ENCODE data around the gene EML4. TPM values are rescaled to one million over a fixed set of nuclear protein-coding genes. Genes with fewer than 3 reads are reported as not detected.
"Not testable (repeated sequence)": the region's sequence is repeated elsewhere in the genome, so short reads cannot be mapped to it uniquely, and the experiment has no call there.

EML4 gene
- total RNA-seq, 1 experiment from 2014 or later = 48.9 TPM

DNA sequence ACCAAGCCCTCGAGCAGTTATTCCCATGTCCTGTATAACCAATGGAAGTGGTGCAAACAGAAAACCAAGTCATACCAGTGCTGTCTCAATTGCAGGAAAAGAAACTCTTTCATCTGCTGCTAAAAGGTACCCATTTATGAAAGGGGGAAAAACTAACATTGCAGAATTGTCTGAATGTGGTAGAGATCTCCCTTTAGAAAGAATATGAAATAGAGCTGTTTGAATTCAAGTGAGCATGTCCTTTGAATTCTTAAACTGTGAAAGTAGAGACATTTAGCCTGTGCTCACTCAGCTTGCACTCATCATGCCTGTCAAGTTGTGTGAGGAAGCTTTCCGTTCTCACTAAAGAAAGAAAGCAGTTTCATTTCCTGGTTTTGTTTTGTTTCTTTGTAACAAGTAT, 87.4 kb downstream of the EML4 start:
- DNase-seq (ENCODE audit: low read depth) = no peak

DNA sequence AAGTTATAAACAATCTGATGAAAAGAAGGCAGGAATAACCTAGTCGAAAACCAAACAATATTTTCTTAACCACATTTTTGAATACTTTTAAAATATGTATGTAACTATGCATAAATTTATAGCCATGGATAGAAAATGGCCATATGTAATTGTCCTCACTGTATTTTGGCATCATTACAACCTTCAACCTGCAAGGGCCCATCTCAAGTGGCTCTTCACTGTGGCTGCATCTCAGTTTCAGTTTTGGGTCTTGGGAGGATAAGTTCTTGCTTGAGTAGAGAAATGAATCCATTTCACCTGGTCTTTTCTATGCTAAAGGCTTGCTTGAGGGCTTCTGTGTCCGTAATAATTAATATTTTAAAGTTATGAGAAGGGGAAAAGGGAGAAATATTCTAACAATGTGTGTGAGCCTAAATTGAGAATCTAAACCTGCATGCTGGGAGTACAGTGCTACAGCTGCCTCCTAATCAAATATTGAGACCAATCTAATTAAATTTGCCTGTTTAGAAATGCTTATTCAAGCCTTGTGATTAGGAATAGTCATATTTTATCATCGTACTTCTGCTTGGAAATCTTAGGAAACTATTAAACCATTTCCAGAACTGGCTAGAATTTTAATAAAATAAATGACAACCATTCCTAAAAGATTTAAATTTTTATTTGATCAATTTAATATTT, 92.5 kb downstream of the EML4 start:
- DNase-seq (ENCODE audit: low read depth) = no peak

DNA sequence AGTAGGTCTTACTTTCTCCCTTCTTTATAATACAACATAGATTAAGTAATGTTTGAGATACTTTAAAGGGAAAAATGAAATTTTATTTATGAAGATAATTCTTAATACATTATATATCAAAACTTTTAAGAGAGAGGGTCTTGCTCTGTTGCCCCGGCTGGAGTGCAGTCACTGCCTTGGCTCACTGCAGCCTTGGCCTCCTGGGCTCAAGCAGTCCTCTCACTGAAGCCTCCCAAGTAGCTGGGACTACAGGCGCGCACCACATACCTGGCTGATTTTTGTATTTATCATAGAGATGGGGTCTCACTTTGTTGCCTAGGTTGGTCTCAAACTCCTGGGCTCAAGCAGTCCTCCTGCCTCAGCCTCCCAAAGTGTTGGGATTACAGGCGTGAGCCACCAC, 97.1 kb downstream of the EML4 start:
- DNase-seq (ENCODE audit: low read depth) = no peak

DNA sequence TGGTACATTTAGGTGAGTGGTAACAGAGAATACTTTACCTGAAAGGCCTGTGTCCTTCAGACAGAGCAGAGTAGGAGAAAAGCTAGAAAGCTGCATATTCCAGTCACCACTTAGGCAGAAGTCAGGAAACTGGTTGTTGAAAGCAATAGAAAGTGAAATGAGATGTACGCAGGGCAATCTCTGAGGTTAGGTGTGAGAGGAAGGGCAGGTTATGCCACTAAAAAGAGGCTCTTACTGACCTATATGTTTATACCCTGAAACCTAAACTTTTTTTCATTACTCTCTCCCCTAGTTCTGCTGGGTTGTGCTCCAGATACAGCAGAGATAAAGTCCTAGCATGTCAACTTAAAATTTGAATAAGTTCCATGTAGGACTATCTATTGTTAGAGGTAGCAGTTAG, 98.4 kb downstream of the EML4 start:
- no peak for DNase-seq (ENCODE audit: low read depth)

DNA sequence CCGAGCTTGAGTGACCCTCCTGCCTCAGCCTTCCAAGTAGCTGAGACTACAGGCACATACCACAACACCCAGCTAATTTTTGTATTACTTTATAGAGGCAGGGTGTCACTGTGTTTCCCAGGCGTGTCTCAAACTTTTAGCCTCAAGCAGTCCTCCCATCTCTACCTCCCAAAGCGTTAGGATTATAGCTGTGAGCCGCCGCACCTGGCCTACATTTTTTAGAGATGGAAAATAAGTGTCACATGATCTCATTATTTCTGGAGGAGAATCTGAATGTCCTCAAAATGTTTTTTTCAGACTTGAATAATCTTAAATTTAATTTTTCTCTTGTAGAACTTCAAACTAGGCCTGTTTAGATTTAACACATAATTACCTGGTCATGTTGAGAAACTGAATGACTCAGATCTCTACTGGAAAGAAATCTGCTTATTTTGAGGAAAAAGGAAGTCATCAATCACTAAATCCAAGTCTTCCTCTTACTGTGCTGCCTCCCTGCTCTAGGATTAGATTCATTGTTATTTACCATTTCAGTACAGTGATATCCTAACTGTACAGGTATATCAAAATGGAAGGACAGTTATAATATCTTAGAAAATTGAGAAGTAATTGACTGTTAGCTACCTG, 99.5 kb downstream of the EML4 start:
- DNase-seq (ENCODE audit: low read depth) = no peak

DNA sequence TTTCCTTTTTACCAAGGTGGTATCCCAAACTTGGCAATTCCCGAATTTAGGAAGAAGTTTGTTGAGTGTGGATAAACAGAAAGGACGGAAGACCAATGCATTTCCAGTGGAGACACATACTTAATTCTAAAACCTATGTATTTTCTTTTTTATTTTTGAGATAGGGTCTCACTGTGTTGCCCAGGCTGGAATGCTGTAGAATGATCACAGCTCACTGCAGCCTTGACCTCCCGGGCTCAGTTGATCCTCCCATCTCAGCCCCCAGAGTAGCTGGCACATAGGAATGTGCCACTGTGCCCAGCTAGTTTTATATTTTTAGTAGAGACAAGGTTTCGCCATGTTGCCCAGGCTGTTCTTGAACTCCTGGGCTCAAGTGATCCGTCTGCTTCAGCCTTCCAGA, 101.6 kb downstream of the EML4 start:
- DNase-seq (ENCODE audit: low read depth) = no peak

DNA sequence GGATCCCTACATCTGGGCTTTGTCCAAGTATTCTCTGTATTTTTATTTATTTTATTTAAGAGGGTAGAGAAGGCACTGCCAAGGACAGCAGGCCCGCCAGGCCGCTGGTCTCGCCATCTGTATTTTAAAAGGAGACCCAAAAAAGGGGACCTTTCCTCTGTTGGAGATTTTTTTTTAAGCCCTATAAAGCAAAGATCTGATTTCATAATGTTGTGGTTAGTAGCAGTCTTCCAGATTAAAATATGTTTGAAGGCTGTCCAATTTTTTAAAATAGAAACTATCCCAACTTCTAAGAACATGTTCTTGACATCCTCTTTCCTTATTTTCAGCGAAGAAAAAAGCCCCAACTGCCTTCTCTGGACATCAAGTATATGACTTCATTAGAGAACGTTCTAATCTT, 102.1 kb downstream of the EML4 start:
- not testable (repeated sequence) for DNase-seq (ENCODE audit: low read depth)

DNA sequence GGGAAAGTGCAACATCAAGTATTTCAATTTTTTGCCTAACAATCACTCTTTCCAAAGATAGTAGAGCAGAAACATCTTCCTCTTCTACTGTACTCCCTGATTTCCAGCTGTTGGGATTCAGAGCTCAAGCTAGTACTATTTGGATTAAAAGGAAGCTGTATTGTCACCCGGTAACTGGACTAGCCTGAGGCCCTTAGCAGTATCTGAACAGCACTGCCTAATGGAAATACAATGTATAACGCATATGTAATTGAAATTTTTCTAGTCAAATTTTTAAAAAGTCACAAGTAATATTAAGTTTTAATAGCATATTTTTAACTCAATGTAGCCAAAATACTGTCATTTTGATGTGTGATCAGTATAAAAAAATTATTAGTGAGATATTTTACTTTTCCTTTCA, 105.7 kb downstream of the EML4 start:
- peak; percentile 10 for DNase-seq (ENCODE audit: low read depth)

DNA sequence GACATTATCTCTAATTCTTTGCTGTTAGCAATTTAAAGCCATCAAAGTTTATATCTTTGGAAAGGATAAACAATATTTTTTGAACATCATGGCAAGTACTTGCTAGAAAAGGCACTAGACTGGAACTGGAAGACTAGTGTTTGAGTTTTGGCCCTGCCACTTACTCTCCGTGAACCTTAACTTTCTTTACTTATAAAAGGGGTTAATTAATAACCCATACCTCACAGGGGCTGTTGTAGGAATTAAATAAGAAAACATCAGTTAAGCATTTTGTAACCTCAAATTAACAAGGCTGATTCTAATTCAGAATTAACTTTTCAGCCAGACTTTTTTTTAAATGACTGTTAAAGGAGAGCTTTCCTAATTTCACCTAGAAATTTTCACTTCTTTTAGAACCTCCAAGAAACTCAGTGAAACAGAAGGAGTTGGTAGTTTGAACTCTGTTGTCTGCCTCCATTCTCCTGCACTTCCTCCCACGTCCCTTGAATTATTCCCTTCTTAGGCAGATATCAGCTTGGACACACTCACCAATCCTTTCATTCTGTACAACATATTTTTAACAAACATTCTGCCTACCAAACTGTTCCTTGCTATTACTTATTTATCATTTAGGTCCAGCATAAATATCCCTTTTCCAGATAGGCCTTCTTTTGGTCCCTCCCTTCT, 112.4 kb downstream of the EML4 start:
- no peak for DNase-seq (ENCODE audit: low read depth)

DNA sequence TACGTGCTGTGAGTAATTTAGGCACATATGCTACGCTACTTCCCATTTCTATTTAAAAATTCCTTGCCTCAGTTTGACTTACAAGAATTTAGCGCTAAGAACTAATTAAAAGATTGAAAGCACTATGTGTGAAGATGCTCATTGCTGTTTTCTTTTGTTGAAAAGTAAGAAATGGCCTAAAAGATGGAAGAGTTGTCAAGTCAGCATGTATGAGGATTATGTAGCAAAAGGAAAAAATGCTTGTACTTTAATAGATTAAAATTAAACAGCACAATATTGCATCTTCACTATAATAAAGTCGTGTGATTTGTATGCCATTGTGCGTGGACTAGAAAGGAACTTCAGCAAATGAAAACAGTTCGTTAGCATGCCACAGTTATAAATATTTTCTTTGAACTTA, 114.9 kb downstream of the EML4 start:
- no peak for DNase-seq (ENCODE audit: low read depth)

DNA sequence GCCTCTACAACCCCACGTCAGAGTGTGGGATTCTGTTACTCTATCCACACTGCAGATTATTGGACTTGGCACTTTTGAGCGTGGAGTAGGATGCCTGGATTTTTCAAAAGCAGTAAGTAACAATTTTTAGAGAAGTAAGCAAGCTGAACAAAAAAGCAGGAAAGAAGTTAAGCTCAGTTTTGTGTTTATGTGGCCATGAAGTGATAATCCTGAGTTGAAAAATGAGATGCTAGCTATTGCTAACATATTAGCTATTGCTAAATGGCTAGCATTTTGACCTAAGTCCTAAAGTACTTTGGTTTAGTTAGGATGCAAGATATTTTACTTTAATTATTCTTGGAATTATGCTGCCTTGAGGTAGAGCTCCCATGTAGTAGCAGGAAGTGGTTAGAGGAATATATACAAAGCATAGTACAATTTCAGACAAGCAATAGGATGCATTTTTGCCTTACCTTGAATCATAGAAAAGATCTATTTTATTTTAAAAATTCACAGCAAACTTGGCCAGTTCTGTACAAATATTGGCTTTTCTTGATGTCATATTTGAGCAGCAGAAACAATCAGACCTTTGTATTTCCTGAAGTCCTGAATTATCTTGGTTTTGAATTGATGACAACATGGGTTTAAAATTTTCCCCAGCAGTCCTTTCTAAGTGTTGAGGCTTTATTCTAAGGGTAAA, 117.3 kb downstream of the EML4 start:
- no peak for DNase-seq (ENCODE audit: low read depth)

DNA sequence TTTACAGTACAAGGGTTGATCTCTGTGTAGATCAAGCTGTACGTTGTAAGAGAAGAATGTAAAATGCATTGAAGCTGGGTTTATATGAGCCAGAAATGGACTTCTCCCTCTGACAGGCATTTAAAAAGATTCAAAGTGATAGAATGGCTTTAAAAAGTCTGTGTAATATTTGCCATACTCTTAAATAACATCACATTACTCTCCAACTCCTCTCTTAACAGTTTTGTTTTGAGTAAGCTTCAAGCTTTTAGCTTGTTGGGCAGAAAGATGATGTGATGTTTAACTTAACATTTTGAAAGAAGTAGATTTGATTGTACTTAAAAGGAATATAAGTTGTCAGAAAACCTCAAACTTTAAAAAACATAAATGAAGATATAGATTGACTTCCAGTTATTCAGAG, 119.7 kb downstream of the EML4 start:
- no peak for DNase-seq (ENCODE audit: low read depth)

DNA sequence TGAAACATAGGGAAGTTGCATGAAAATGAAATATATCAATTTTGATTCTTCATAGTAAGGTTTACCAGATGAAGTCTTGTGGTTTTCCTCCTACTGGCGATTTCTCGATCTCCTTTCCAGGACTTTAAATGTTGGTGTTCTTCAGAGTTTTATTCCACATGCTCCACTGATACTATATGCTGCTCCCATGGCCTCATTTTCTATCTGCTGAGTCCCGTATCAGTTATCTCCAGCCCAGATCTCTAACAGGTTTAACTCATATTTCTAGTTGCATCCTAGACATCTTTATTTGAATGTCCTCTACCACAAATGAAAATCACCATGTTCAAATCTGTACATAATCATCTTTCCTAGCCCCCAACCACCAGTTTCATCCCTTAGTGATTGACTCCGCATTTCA, 120.1 kb downstream of the EML4 start:
- DNase-seq (ENCODE audit: low read depth) = no peak

DNA sequence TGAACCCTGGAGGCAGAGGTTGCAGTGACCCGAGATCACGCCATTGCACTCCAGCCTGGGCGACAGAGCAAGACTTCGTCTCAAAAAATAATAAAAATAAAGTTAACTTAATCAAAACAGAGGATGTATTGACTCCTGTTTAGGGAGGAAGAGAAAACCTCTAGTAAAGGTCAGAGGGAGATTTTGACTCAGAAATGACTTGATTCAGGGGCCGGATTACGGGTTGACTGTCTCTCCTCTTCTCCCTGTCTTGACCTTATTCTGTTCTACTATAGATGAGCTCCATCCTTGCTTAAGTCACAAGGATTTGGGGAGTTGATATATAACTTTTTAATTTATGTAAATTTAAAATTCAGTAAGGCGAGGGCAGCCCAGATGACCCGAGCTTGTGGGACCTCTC, 120.9 kb downstream of the EML4 start:
- DNase-seq (ENCODE audit: low read depth) = no peak

DNA sequence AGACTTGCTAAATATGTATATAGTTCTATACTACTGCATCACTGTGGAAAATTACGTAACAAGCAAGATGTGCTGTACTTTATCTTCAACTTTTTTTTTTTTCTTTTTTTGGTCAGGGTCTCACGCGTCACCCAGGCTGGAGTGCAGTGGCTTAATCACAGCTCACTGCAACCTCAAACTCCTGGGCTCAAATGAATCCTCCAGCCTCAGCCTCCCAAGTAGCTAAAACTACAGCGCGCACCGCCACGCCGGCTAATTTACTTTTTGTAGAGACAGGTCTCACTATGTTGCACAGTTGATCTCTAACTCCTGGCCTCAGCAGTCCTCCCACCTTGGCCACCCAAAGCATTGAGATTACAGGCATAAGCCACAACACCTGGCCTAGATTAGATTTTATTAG, 123.9 kb downstream of the EML4 start:
- DNase-seq (ENCODE audit: low read depth) = no peak

DNA sequence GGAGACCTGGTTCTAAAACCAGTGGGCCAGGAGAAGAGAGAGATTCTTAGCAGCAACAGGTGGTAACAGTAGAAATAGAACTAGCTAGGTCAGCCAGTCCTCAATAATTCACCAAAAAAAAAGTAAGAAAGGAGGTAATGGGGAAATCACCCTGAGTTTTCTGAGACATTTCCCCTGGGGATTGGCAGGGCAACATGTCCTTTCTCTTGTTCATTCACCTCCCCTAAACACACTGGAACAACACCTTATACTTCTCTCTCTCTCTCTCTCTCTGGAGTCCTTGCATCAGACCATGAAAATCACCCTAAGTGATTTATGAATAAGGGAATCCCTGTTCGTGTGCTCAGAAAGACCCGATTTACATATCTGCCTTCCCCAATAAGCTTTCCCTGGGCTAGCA, 127.1 kb downstream of the EML4 start:
- no peak for DNase-seq (ENCODE audit: low read depth)

DNA sequence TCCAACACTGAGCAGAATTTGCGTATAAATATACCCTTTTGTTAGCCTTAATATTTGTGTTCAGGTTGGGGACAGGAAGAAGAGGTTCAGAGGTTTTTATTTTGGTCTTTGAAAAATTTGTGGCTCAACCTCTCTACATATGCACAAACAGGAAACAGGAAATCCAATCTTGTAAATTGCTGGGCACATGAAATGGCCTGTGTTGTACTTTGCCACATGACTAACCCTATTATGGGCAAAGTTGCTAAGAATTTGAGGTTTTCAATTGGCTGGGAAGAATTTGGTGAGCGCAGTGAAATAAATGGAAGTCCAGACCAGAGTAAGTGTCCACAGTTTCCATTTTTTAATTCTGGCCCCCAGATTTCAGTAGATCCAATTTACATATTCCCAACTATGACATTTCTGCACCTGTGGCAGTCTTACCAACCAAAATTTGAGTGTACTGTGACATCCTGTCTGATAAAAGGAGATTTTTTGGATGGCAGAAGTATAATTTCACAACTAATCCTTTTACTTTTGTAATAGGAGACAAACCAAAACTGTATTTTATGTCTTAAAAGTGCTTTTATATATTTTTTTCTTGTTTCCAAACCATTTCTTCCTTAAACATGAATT, 128.3 kb downstream of the EML4 start:
- DNase-seq (ENCODE audit: low read depth) = peak; percentile 27

DNA sequence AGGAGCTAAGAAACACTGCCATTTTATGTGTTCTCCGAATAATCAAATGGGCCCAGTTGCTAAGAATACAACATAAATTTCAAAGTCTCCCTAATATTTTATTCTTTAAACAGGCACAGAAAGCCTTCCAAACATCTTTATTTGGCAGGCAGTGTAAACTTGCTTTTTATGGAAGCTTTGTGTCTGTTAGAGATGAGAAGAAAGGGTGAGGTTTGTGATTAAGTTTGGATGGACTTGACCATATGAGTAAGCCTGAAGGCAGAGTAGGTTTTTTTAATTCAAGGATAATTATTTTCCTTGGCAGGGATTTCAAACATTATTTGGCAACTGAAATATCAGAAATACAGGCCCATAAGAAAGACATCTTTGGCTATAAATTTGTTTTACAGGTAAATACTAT, 129.0 kb downstream of the EML4 start:
- no peak for DNase-seq (ENCODE audit: low read depth)

DNA sequence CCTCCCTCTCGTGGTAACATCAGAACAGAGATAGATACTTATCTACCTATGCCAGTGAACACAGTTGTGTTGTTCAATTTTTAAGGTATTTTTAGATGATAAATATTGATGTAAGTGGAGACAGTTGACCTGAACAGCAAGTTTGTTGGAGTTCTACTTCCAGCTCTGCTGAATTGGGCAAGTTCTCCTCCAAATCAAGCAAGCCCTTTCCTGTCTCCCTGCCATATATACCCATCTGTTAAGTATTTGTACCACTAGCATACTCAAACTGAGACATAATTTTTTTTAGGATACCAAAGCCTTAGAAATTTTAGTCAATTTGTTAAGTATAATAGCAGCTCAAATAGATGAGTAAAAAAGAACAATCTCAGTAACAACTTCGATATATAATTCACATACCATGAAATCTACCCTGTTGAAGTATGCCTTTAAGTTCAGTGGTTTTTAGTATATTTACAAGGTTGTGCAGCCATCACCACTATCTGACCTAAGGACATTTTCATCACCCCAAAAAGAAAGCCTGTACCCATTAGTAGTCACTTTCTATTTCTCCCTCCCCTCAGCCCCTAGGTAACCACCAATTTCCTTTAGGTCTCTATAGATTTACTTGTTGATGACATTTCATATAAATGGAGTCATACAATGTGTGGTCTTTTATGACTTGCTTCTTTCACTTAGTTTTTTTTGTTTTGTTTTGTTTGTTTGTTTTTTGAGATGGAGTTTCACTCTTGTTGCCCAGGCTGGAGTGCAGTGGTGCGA, 130.0 kb downstream of the EML4 start:
- DNase-seq (ENCODE audit: low read depth) = no peak

DNA sequence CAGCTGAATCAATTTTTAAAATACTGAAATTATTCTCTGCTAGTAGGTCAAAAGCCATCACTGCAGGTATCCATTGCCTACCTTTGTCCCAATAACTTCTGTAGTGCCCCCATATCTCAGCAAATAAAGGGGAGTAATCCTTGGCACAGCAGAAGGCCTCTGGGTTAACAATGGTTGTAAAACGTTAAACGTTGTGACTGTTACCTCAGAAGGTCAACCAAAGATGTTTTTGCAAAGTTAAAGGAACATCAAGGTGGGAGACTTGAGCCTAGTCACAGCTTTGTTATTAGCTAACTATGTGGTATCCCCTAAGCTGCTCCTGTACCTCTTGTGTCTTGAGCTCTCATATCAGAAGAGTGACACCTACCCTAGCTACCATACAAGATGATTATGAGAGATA, 131.4 kb downstream of the EML4 start:
- no peak for DNase-seq (ENCODE audit: low read depth)

DNA sequence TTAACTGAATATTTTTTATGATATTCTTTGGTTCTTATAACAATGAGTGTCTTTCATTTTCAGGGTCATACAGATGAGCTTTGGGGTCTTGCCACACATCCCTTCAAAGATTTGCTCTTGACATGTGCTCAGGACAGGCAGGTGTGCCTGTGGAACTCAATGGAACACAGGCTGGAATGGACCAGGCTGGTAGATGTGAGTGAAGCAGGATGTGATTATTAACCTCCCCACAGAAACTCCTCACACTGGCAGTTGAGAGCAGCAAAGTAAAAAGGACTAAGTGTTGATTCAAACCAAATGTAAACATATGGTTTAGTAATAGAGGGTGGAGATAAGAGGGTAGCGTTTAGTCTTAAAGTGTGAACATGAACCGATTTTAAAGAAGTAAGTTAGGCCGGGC, 134.1 kb downstream of the EML4 start:
- DNase-seq (ENCODE audit: low read depth) = no peak
